ENCODE data around the gene HECW1.

DNA sequence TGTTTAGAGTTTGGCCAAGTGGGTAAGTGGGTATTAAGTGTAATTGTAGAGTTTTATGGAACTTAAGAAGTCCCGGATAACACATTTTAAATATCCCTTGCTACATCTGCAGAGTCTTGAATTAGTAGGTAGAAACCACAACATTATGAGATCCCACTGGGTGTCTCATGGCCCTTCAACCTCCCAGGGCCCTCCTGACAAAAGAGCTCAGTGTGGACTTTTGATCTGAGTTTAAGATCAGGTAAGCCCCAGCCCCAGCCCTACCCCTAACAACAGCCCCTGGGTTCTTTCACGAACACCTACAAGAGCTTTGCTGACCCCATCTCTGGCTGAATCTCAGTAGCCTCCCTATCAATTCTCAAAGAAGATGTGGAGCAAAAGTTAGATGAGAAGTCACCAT lies 405.0 kb downstream of the HECW1 start:
- TF ChIP-seq POLR2A (IDR thresholded peaks at IDR 0.05) (no peak), POLR2AphosphoS5 (IDR thresholded peaks at IDR 0.05) (no peak)
- TF ChIP-seq, protein P1, sequence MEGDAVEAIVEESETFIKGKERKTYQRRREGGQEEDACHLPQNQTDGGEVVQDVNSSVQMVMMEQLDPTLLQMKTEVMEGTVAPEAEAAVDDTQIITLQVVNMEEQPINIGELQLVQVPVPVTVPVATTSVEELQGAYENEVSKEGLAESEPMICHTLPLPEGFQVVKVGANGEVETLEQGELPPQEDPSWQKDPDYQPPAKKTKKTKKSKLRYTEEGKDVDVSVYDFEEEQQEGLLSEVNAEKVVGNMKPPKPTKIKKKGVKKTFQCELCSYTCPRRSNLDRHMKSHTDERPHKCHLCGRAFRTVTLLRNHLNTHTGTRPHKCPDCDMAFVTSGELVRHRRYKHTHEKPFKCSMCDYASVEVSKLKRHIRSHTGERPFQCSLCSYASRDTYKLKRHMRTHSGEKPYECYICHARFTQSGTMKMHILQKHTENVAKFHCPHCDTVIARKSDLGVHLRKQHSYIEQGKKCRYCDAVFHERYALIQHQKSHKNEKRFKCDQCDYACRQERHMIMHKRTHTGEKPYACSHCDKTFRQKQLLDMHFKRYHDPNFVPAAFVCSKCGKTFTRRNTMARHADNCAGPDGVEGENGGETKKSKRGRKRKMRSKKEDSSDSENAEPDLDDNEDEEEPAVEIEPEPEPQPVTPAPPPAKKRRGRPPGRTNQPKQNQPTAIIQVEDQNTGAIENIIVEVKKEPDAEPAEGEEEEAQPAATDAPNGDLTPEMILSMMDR (IDR thresholded peaks at IDR 0.05), result no peak

All from breast epithelium (tissue), 3 donors.